CD4-positive, alpha-beta T cell (primary cell): Measurements from ENCODE around the gene TNFRSF21. TPM values are rescaled to one million over a fixed set of nuclear protein-coding genes. Genes with fewer than 3 reads are reported as not detected.

Experiments
- ATAC-seq: fragments of 200-7000 bp; cut with Tn5 transposase; one replicate; pipeline ENCODE4 v1.10.0; 2022; ENCODE audit warnings: mild to moderate bottlenecking; ENCODE audit not compliant: poor library complexity
- CTCF ChIA-PET: fragments of 350-600 bp; sonication (Branson Sonifier 250); formaldehyde crosslinking; loops from one replicate; lab custom pipeline; 2021; ENCODE audit warnings: antibody characterized with exemption, inconsistent platforms; lab: Charles Lee
- POLR2A ChIA-PET: fragments of 350-600 bp; sonication (Branson Sonifier 250); formaldehyde crosslinking; loops from one replicate; lab custom pipeline; 2021; ENCODE audit warnings: antibody characterized with exemption, inconsistent platforms; lab: Charles Lee
- DNase-seq, 14 experiments: peaks; one replicate each; pipeline ENCODE4 v3.0.0-alpha.2; 2013 to 2020; ENCODE audit warnings: mixed read lengths in 2 of 14
- H3K27ac ChIP-seq, 2 donors: one replicate each; pipeline versions ENCODE4 v1.5.1 to v1.7.0; 2013; ENCODE audit warnings: low read length in 2 of 2, low read depth in 1 of 2, mild to moderate bottlenecking in 1 of 2
- H3K27me3 ChIP-seq, 2 experiments: 1 replicate in 1 of 2; 2 replicates in 1 of 2; pipeline versions ENCODE4 v1.6.1 to v1.7.0; 2013; ENCODE audit warnings: low read length in 2 of 2, control low read depth in 1 of 2, mild to moderate bottlenecking in 1 of 2, moderate library complexity in 1 of 2; ENCODE audit not compliant: insufficient read depth in 2 of 2, control insufficient read depth in 1 of 2
- H3K36me3 ChIP-seq: one replicate; pipeline ENCODE4 v1.6.1; 2013; ENCODE audit warnings: low read length, control low read depth; ENCODE audit not compliant: insufficient read depth
- H3K4me1 ChIP-seq: one replicate; pipeline ENCODE4 v1.6.1; 2013; ENCODE audit warnings: low read length, control low read depth; ENCODE audit not compliant: insufficient read depth
- H3K4me3 ChIP-seq: one replicate; pipeline ENCODE4 v1.5.1; 2013; ENCODE audit warnings: mild to moderate bottlenecking, low read length, moderate library complexity
- H3K9me3 ChIP-seq, 2 experiments: 1 replicate in 1 of 2; 2 replicates in 1 of 2; pipeline versions ENCODE4 v1.6.1 to v1.7.0; 2013; ENCODE audit warnings: low read length in 2 of 2, mild to moderate bottlenecking in 2 of 2, control low read depth in 1 of 2, moderate library complexity in 1 of 2; ENCODE audit not compliant: control insufficient read depth in 1 of 2, insufficient read depth in 1 of 2
- H3K27ac Mint-ChIP-seq: one replicate; pipeline ENCODE4 v1.8.0; 2020; ENCODE audit warnings: mixed read lengths
- H3K27me3 Mint-ChIP-seq: one replicate; pipeline ENCODE4 v1.8.0; 2021; ENCODE audit warnings: mixed read lengths
- H3K36me3 Mint-ChIP-seq: one replicate; pipeline ENCODE4 v1.8.0; 2021; ENCODE audit warnings: low read depth, mixed read lengths
- H3K4me1 Mint-ChIP-seq: one replicate; pipeline ENCODE4 v1.8.0; 2021; ENCODE audit warnings: low read depth, mixed read lengths
- H3K4me3 Mint-ChIP-seq: one replicate; pipeline ENCODE4 v1.8.0; 2020; ENCODE audit warnings: mild to moderate bottlenecking, mixed read lengths
- H3K9me3 Mint-ChIP-seq: one replicate; pipeline ENCODE4 v1.8.0; 2020; ENCODE audit warnings: mixed read lengths
- CTCF ChIP-seq: fragments of 200-600 bp; IDR thresholded peaks from one replicate; pipeline ENCODE4 v1.8.0; 2022; ENCODE audit warnings: antibody characterized with exemption, mild to moderate bottlenecking
- intact Hi-C, 2 experiments: fragments of 100-400 bp; cut with DNase I in 1 of 2; cut with micrococcal nuclease in 1 of 2; formaldehyde crosslinking; loops; one replicate each; pipeline versions ENCODE4 v1.15.1 to v1.9.0; 2023 to 2025; cut with DNase I, micrococcal nuclease
- total RNA-seq, 174 experiments: library from RNA in 2 of 174; stranded (reverse) in 2 of 174; gene quantifications; one replicate each; pipeline ENCODE4 v1.2.3 and lab custom pipeline; 2021 to 2026

TNFRSF21 gene
- total RNA-seq, 2 experiments from 2014 or later, result 0.92 to 0.96 TPM

- TF ChIP-seq CTCF, result no peak
- Histone ChIP-seq H3K9me3 (peaks cover 0 to 4% of the 10 kb centered on the region in 2 experiments), H3K27ac (no peak overlapping the region), H3K27me3 (peaks cover 12 to 37% of the 10 kb centered on the region in 2 experiments), H3K4me1 (peaks cover 14% of the 10 kb centered on the region), H3K36me3 (no peaks in the 10 kb centered on the region), H3K4me3 (no peak overlapping the region)
- POLR2A ChIA-PET, result interaction anchor here (1.0 kb wide), 1 partner anchor 9 kb away, joined by 3 read pairs; no protein-coding TSS in a partner anchor
- CTCF ChIA-PET, result no interaction called here
- Mint-ChIP-seq H3K4me3 (peak overlapping the region; percentile 64), H3K36me3 (no peaks in the 10 kb centered on the region), H3K27me3 (peaks cover 68% of the 10 kb centered on the region), H3K4me1 (peaks cover 5% of the 10 kb centered on the region), H3K9me3 (no peaks in the 10 kb centered on the region), H3K27ac (no peak overlapping the region)
- no peak for ATAC-seq
- DNase-seq, result no peak
- intact Hi-C loops, result no loop called here
Observed at GRCh38 chr6:47307362-47308197, 2.1 kb downstream of the TNFRSF21 start.

GRCh38 chr6:47306887-47307286 is 2.8 kb downstream of the TNFRSF21 start:
- no peak overlapping the region for H3K4me3 Mint-ChIP-seq
- ChIA-PET CTCF (no interaction called here), POLR2A (no interaction called here)

GRCh38 chr6:47303861-47304260 is 5.8 kb downstream of the TNFRSF21 start:
- Mint-ChIP-seq H3K4me1 (no peaks in the 10 kb centered on the region), H3K9me3 (no peaks in the 10 kb centered on the region), H3K27ac (no peak overlapping the region), H3K27me3 (peaks cover 43% of the 10 kb centered on the region), H3K36me3 (no peaks in the 10 kb centered on the region), H3K4me3 (no peak overlapping the region)
- Histone ChIP-seq H3K9me3 (peaks cover 0 to 4% of the 10 kb centered on the region in 2 experiments), H3K4me1 (peaks cover 6% of the 10 kb centered on the region), H3K27ac (no peak overlapping the region), H3K4me3 (no peak overlapping the region), H3K36me3 (no peaks in the 10 kb centered on the region), H3K27me3 (peaks cover 12 to 31% of the 10 kb centered on the region in 2 experiments)
- no peak for DNase-seq
- ATAC-seq, result no peak
- CTCF ChIA-PET, result no interaction called here
- TF ChIP-seq CTCF, result no peak
- intact Hi-C loops, result no loop called here
- POLR2A ChIA-PET, result no interaction called here

More at GRCh38 chr6:47306887-47307286, 2.8 kb downstream of the TNFRSF21 start:
- Mint-ChIP-seq H3K27me3 (peaks cover 64% of the 10 kb centered on the region), H3K27ac (no peak overlapping the region), H3K4me1 (peaks cover 5% of the 10 kb centered on the region), H3K36me3 (no peaks in the 10 kb centered on the region), H3K9me3 (no peaks in the 10 kb centered on the region)
- no peak for DNase-seq
- H3K4me3 ChIP-seq, result no peak overlapping the region
- H3K36me3 ChIP-seq, result no peaks in the 10 kb centered on the region
- intact Hi-C loops, result no loop called here
- peaks cover 14% of the 10 kb centered on the region for H3K4me1 ChIP-seq
- no peak for TF ChIP-seq CTCF
- H3K27me3 ChIP-seq, result peaks cover 12 to 37% of the 10 kb centered on the region in 2 experiments
- H3K27ac ChIP-seq, result no peak overlapping the region
- ATAC-seq, result no peak
- H3K9me3 ChIP-seq, result peaks cover 0 to 4% of the 10 kb centered on the region in 2 experiments
